ENCODE measurements around the gene SPAG17. TPM values are rescaled to one million over a fixed set of nuclear protein-coding genes. Genes with fewer than 3 reads are reported as not detected.

SPAG17 gene
- total RNA-seq, 1 experiment from 2014 or later = not detected

GRCh38 chr1:118073648-118074435, 111.2 kb downstream of the SPAG17 start:
- Histone ChIP-seq H3K4me3 (replicated peaks in 1 of 2; ENCODE audit: low read depth in 1 of 2, low read length in 2 of 2) (no peak overlapping the region), H4K20me1 (ENCODE audit: insufficient read depth) (no peaks in the 10 kb centered on the region), H3K36me3 (ENCODE audit: control insufficient read depth in 1 of 2, insufficient read depth in 2 of 2, low read length in 2 of 2) (no peaks in the 10 kb centered on the region), H3K79me2 (ENCODE audit: insufficient read depth, low read length) (no peaks in the 10 kb centered on the region), H3K27me3 (ENCODE audit: insufficient read depth, low read length) (peaks cover 6% of the 10 kb centered on the region; the same call in 1 of the 2 replicates), H3K9me3 (ENCODE audit: control insufficient read depth in 1 of 2, insufficient read depth in 1 of 2, low read depth in 1 of 2, low read length in 2 of 2) (no peaks in the 10 kb centered on the region), H2AFZ (ENCODE audit: low read depth, low read length, poor library complexity, severe bottlenecking) (no peak overlapping the region), H3K27ac (ENCODE audit: low read depth, low read length) (no peak overlapping the region), H3K9me2 (ENCODE audit: insufficient read depth) (no peaks in the 10 kb centered on the region), H3K9ac (ENCODE audit: low read length) (no peak overlapping the region), H3K4me1 (ENCODE audit: control insufficient read depth in 1 of 2, insufficient read depth in 2 of 2, low read length in 2 of 2) (no peaks in the 10 kb centered on the region), H3K4me2 (ENCODE audit: low read length) (no peak overlapping the region)
- no TSS peak for BruUV-seq (replicated peaks)
- ChIA-PET CTCF (interaction anchor here (0.9 kb wide), 1 partner anchor 935 kb away, joined by 3 read pairs; no protein-coding TSS in a partner anchor), POLR2A (no interaction called here), RAD21 (ENCODE audit: low non-redundant PET in 1 of 2, low total read pairs in 2 of 2, uncharacterized antibody in 2 of 2, unreplicated experiment in 2 of 2) (no interaction called here)
- TF ChIP-seq SP1 (IDR thresholded peaks at IDR 0.05; ENCODE audit: low read depth) (no peak), ZBTB33 (IDR thresholded peaks at IDR 0.05; ENCODE audit: extremely low read depth, insufficient replicate concordance, low read length) (no peak), MAX (IDR thresholded peaks at IDR 0.05) (no peak), EZH2 (IDR thresholded peaks at IDR 0.05) (no peak), TCF7L2 (IDR thresholded peaks at IDR 0.05; ENCODE audit: borderline replicate concordance, extremely low read depth, insufficient read depth, insufficient read length) (no peak), ZFX (IDR thresholded peaks at IDR 0.05) (no peak), ELF1 (IDR thresholded peaks at IDR 0.05; ENCODE audit: borderline replicate concordance, low read depth) (no peak), POLR2A (IDR thresholded peaks at IDR 0.05; ENCODE audit: borderline replicate concordance, extremely low read depth, insufficient read depth, insufficient read length) (no peak), CBX3 (IDR thresholded peaks at IDR 0.05; ENCODE audit: low read depth) (no peak), RAD21 (IDR thresholded peaks at IDR 0.05; ENCODE audit: low read depth) (no peak), ATF3 (IDR thresholded peaks at IDR 0.05) (no peak), EGR1 (IDR thresholded peaks at IDR 0.05; ENCODE audit: low read depth) (no peak)
- intact Hi-C loops (cut with micrococcal nuclease) = no loop called here
- ATAC-seq (no peak), DNase-seq (ENCODE audit: low read depth, low spot score) (no peak)

Data from HCT116 (cell line).